Osteoblast (primary cell): ENCODE results near the gene DIPK1B. TPM values are rescaled to one million over a fixed set of nuclear protein-coding genes. Genes with fewer than 3 reads are reported as not detected.

Source experiments
- DNase-seq: peaks from one replicate; pipeline ENCODE4 v3.0.0; 2011; ENCODE audit warnings: low spot score, mixed read lengths; ENCODE audit not compliant: insufficient read length; ENCODE audit errors: missing footprints
- H2AFZ ChIP-seq: 2 replicates; pipeline ENCODE4 v1.6.0; 2011; ENCODE audit warnings: mild to moderate bottlenecking, low read length
- H3K27ac ChIP-seq: 2 replicates; pipeline ENCODE4 v1.5.1; 2011; ENCODE audit warnings: mild to moderate bottlenecking, low read depth, low read length, moderate library complexity
- H3K27me3 ChIP-seq: 2 replicates; pipeline ENCODE4 v1.6.0; 2012; ENCODE audit warnings: mild to moderate bottlenecking, control low read depth, inconsistent platforms, low read length, moderate library complexity; ENCODE audit not compliant: insufficient read depth
- H3K36me3 ChIP-seq: 2 replicates; pipeline ENCODE4 v1.5.1; 2011; ENCODE audit warnings: mild to moderate bottlenecking, low read length, control low read depth, moderate library complexity; ENCODE audit not compliant: insufficient read depth
- H3K4me1 ChIP-seq: 2 replicates; pipeline ENCODE4 v1.5.1; 2011; ENCODE audit warnings: mild to moderate bottlenecking, low read length, control low read depth, moderate library complexity; ENCODE audit not compliant: insufficient read depth
- H3K4me2 ChIP-seq: 2 replicates; pipeline ENCODE4 v1.6.0; 2011; ENCODE audit warnings: mild to moderate bottlenecking, low read length; ENCODE audit not compliant: insufficient read depth
- H3K4me3 ChIP-seq: fragments of 200-600 bp; sonication (generic); 3 replicates; pipeline ENCODE4 v1.5.1; 2012; ENCODE audit warnings: mild to moderate bottlenecking, low read length, inconsistent platforms; ENCODE audit not compliant: insufficient read depth
- H3K79me2 ChIP-seq: 2 replicates; pipeline ENCODE4 v1.6.0; 2012; ENCODE audit warnings: mild to moderate bottlenecking, low read length, control low read depth, inconsistent platforms; ENCODE audit not compliant: insufficient read depth
- H3K9me3 ChIP-seq: 2 replicates; pipeline ENCODE4 v1.5.1; 2011; ENCODE audit warnings: low read depth, low read length, control low read depth
- H4K20me1 ChIP-seq: 2 replicates; pipeline ENCODE4 v1.6.0; 2012; ENCODE audit warnings: mild to moderate bottlenecking, low read length, control low read depth; ENCODE audit not compliant: insufficient read depth
- total RNA-seq: library from RNA; depleted of rRNA; stranded (reverse); fragments of >200 nt; gene quantifications from 2 replicates; pipeline ENCODE4 v1.2.3, GENCODE V29; 2012
- TF ChIP-seq, protein P1 (sequence below): IDR thresholded peaks from 2 replicates; pipeline ENCODE4 v1.5.1; 2011; ENCODE audit warnings: mild to moderate bottlenecking, low read depth, low read length, moderate library complexity; ENCODE audit errors: extremely low read depth

DIPK1B gene
- total RNA-seq, 1 donor: not detected

DNA sequence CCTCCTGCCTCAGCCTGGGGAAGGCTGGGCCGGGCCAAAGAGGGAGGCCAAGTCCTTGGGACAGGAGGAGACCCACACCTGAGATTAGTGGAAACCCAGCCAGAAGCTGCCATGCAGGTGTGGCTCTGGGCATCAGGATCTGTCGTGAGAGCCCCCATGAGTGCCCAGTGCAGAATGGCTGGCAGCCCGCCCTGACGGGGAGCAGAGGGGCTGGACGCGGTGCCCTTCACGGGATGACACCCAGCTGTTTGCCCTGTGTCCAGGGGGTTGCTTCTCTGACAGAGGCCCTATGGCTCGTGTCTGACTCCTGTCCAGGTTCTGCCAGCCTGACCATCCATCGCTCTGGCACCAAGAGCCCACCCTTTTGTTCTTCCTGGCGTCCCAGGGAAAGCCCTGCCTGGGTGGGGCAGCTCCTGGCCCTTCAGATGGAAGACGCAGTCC lies 8.5 kb downstream of the DIPK1B start:
- peaks cover 11% of the 10 kb centered on the region for H3K79me2 ChIP-seq
- DNase-seq: no peak
- no peak overlapping the region for H3K27ac ChIP-seq
- peaks cover 32% of the 10 kb centered on the region for H3K36me3 ChIP-seq
- H3K4me2 ChIP-seq: no peak overlapping the region
- no peak overlapping the region for H3K4me3 ChIP-seq
- H4K20me1 ChIP-seq: peaks cover 47% of the 10 kb centered on the region
- H3K4me1 ChIP-seq: peaks cover 12% of the 10 kb centered on the region
- no peaks in the 10 kb centered on the region for H3K27me3 ChIP-seq
- no peak overlapping the region for H2AFZ ChIP-seq
- no peaks in the 10 kb centered on the region for H3K9me3 ChIP-seq
- TF ChIP-seq, protein P1, sequence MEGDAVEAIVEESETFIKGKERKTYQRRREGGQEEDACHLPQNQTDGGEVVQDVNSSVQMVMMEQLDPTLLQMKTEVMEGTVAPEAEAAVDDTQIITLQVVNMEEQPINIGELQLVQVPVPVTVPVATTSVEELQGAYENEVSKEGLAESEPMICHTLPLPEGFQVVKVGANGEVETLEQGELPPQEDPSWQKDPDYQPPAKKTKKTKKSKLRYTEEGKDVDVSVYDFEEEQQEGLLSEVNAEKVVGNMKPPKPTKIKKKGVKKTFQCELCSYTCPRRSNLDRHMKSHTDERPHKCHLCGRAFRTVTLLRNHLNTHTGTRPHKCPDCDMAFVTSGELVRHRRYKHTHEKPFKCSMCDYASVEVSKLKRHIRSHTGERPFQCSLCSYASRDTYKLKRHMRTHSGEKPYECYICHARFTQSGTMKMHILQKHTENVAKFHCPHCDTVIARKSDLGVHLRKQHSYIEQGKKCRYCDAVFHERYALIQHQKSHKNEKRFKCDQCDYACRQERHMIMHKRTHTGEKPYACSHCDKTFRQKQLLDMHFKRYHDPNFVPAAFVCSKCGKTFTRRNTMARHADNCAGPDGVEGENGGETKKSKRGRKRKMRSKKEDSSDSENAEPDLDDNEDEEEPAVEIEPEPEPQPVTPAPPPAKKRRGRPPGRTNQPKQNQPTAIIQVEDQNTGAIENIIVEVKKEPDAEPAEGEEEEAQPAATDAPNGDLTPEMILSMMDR: no peak

DNA sequence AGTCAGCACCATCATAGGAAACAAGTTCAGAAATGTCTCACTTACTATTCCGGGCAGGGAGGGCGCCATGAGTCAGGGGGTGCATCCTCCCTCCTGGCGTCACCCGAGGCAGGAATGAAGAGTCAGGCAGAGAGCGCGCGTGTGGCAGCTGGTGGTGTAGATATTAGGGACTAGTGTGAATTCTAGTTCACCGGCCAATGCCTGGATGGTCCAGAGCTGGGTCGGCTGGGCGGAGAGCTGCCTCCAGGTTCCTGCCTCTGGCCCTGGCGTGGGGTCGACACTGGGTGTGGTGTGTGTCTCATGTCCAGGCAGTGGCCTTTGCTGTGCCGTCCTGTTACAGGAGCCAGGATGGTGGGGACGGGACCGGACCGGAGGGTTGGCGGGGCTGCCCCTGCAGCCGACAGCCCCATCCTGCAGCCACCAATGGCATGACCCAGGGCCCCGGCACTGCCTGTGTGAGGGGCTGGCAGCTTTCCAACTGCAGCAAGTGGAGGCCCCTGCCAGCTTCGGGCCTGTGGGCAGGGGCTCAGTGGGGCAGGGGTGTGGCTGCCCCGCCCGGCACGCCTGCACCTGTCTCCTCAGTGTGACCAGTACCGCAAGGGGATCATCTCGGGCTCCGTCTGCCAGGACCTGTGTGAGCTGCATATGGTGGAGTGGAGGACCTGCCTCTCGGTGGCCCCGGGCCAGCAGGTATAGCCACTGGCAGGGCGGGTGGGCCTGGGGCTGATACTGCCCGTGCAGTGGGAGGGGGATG lies 9.1 kb downstream of the DIPK1B start:
- Histone ChIP-seq H3K79me2 (peaks cover 17% of the 10 kb centered on the region), H2AFZ (no peak overlapping the region), H3K36me3 (peaks cover 38% of the 10 kb centered on the region), H3K27me3 (no peaks in the 10 kb centered on the region), H3K4me1 (peaks cover 18% of the 10 kb centered on the region), H3K4me2 (no peak overlapping the region), H4K20me1 (peaks cover 53% of the 10 kb centered on the region), H3K27ac (no peak overlapping the region), H3K4me3 (no peak overlapping the region), H3K9me3 (no peaks in the 10 kb centered on the region)
- DNase-seq: peak; percentile 100
- TF ChIP-seq, protein P1: no peak

DNA sequence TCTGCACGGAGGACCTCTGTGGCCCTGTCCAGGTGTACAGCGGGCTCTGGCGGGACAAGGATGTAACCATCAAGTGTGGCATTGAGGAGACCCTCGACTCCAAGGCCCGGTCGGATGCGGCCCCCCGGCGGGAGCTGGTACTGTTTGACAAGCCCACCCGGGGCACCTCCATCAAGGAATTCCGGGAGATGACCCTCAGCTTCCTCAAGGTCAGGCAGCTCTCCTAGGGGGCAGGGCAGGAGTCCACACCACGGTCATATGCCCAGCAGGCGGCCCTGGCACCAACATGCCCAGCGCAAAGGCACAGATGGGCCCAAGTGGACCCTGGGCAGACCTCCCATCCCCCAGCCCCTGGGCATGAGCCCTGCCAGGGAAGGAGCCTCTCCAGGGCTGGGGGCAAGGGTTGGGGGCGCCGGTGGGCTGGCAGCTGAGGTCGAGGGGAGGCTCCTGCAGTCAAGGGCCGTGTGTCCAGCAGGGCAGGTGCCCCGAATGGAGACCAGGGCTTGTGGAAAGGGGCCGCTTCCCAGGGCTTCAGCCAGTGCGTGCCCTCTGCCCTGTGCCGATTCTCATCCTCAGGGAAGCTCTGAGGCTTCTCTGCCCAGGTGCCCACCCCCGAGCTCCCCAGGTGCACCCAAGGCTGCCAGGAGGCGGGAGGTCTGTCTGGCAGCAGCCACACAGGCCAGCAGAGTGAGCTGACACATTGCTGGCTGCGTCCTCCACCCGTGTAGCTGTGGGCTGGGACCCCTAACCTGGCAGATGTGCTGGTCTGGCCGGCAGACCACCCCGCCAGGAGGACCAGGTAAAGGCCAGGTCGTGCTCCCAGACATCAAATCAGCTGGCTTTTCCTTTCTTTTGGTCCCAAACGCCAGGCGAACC lies 10.0 kb downstream of the DIPK1B start:
- no peak overlapping the region for H3K4me3 ChIP-seq

More for the DNA sequence above, 10.0 kb downstream of the DIPK1B start:
- TF ChIP-seq, protein P1: no peak
- Histone ChIP-seq H3K27me3 (no peaks in the 10 kb centered on the region), H3K36me3 (peaks cover 43% of the 10 kb centered on the region), H3K27ac (no peak overlapping the region), H3K79me2 (peaks cover 25% of the 10 kb centered on the region), H3K4me1 (peaks cover 25% of the 10 kb centered on the region), H4K20me1 (peaks cover 60% of the 10 kb centered on the region), H3K9me3 (no peaks in the 10 kb centered on the region), H2AFZ (no peak overlapping the region), H3K4me2 (no peak overlapping the region)
- peak; percentile 84 for DNase-seq
